GM12865 (cell line): ENCODE results near the gene CLSTN1.

Experiments used
- DNase-seq: peaks from one replicate; pipeline ENCODE4 v3.0.0; 2010; ENCODE audit warnings: low read depth
- H3K4me3 ChIP-seq: 2 replicates; pipeline ENCODE4 v1.5.1; 2011; ENCODE audit warnings: mild to moderate bottlenecking, low read depth, low read length, control low read depth
- CTCF ChIP-seq: IDR thresholded peaks from 2 replicates; pipeline ENCODE4 v1.5.1; 2011; ENCODE audit warnings: low read length, control low read depth, low read depth, inconsistent platforms; ENCODE audit not compliant: insufficient read depth; ENCODE audit errors: missing control alignments

The CLSTN1 gene

DNA sequence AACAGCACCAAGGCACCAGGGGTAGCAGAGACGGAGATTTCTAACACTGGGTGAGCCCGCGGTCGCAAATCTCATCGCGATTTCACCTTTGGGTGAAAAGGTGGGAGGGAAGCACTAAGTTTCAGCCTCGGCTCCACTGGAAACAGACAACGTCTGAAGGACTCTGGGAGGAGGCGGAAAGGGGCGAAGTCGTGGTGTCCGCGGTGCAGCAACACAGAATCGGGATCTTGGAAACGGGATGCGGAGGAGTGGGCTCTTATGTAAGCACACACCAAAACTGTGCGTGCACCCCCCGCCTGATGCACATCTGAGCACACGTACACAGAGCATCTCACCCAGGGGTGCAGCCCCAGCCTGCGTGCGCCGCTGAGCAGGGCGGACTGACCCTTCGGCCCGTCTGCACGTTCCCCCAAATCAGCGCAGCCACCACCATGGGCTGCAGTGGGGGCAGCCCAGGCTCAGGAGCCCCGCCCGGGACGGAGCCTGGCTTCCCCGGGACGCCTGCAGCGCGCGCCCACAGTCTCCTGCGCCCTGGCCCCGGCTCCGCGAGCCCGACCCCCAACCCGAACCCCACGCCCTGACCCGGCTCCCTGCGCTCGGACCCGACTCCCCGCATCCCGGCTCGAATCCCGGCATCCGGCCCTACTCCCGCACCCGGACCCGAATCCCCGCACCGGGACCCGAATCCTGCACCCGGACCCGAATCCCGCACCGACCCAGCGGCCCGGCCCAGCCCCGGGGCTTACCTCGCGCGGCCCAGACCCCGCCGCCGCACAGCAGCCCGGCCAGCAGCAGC is 670 bp downstream of the CLSTN1 start:
- peak; percentile 37 for DNase-seq
- TF ChIP-seq CTCF, result no peak
- H3K4me3 ChIP-seq, result peak overlapping the region; percentile 65

GRCh38 chr1:9822490-9822889 is 1.3 kb downstream of the CLSTN1 start:
- peak overlapping the region; percentile 65 for H3K4me3 ChIP-seq
- no peak for TF ChIP-seq CTCF
- no peak for DNase-seq

DNA sequence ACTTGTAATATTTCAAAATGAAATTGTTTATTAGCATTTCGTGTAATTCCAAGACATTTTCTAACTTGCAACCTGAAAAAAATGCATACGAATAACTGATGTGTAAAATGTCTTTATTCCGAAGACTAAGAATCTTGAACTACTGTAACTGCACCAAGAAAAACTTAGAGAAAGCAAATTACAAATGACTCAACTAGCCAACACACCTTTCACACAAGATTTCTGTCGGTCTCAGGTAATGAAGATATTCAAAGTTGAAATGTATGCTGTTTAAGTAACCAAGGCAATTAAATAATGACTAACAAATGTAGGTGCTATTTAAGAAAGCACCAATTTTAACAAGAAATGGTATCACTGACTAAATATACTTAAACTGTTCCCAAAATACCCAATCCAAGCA is 2.1 kb downstream of the CLSTN1 start:
- no peak for DNase-seq
- H3K4me3 ChIP-seq, result peak overlapping the region; percentile 65
- TF ChIP-seq CTCF, result no peak

DNA sequence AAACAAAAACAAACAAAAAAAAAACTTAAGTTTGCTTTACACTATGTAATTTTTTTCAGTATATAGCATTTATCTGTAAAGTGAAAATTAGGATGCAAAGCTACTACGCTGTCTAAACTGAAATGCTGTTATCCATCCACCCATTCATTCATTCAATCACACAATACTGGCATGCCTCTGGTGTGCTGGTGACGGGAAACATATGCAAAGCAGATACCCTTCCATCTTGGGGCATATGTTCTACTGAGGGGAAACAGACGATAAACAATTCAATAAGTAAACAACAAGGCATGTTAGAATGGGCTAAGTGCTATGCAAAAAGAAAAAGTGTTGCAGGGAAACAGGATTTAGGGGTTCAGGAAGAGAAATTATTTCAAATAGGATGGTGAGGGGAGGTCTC is 3.2 kb downstream of the CLSTN1 start:
- TF ChIP-seq CTCF, result no peak

GRCh38 chr1:9817734-9818133 is 6.0 kb downstream of the CLSTN1 start:
- no peak for TF ChIP-seq CTCF

More for the DNA sequence above, 3.2 kb downstream of the CLSTN1 start:
- no peak overlapping the region for H3K4me3 ChIP-seq
- no peak for DNase-seq

GRCh38 chr1:9816199-9816598 is 7.6 kb downstream of the CLSTN1 start:
- no peak overlapping the region for H3K4me3 ChIP-seq
- TF ChIP-seq CTCF, result no peak
- no peak for DNase-seq

More at GRCh38 chr1:9817734-9818133, 6.0 kb downstream of the CLSTN1 start:
- no peak for DNase-seq
- H3K4me3 ChIP-seq, result no peak overlapping the region

- H3K4me3 ChIP-seq, result no peak overlapping the region
- DNase-seq, result no peak
- TF ChIP-seq CTCF, result no peak
These were observed 8.6 kb downstream of the CLSTN1 start for GRCh38 chr1:9815150-9815549.
